Fibroblast of mammary gland (primary cell): Measurements from ENCODE around the gene TMTC1.

Experiments used
- DNase-seq: peaks from one replicate; pipeline ENCODE4 v3.0.0-alpha.2; 2010; ENCODE audit warnings: low read depth
- H3K4me3 ChIP-seq: 2 replicates; pipeline ENCODE4 v1.5.1; 2011; ENCODE audit warnings: low read depth, mild to moderate bottlenecking, low read length, moderate library complexity; ENCODE audit not compliant: control insufficient read depth
- TF ChIP-seq, protein P1 (sequence below): conservative IDR thresholded peaks from 2 replicates; pipeline ENCODE4 v1.5.1; 2011; ENCODE audit warnings: low read depth, low read length, inconsistent platforms; ENCODE audit not compliant: control insufficient read depth, insufficient read depth

The TMTC1 gene

DNA sequence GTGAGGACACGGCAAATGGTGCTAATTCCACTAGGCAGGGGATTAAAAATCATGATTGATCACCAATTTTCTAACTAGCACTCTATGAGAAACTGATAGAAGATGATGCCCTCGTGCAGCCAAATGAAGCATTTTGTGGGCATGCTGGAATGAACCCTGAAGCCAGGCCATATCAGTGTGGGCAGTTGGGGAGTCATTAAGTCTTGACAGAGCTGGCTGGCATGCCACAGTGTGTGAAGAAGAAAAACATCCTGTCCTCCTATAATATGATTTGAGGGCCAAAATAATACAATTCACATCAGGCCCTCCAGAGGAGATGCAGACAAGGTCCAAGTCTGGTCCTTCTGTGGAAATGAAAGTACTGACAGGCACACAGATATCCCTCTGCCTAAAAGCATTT, 107.1 kb downstream of the TMTC1 start:
- DNase-seq, result no peak
- TF ChIP-seq, protein P1, sequence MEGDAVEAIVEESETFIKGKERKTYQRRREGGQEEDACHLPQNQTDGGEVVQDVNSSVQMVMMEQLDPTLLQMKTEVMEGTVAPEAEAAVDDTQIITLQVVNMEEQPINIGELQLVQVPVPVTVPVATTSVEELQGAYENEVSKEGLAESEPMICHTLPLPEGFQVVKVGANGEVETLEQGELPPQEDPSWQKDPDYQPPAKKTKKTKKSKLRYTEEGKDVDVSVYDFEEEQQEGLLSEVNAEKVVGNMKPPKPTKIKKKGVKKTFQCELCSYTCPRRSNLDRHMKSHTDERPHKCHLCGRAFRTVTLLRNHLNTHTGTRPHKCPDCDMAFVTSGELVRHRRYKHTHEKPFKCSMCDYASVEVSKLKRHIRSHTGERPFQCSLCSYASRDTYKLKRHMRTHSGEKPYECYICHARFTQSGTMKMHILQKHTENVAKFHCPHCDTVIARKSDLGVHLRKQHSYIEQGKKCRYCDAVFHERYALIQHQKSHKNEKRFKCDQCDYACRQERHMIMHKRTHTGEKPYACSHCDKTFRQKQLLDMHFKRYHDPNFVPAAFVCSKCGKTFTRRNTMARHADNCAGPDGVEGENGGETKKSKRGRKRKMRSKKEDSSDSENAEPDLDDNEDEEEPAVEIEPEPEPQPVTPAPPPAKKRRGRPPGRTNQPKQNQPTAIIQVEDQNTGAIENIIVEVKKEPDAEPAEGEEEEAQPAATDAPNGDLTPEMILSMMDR, result no peak
- no peak overlapping the region for H3K4me3 ChIP-seq

DNA sequence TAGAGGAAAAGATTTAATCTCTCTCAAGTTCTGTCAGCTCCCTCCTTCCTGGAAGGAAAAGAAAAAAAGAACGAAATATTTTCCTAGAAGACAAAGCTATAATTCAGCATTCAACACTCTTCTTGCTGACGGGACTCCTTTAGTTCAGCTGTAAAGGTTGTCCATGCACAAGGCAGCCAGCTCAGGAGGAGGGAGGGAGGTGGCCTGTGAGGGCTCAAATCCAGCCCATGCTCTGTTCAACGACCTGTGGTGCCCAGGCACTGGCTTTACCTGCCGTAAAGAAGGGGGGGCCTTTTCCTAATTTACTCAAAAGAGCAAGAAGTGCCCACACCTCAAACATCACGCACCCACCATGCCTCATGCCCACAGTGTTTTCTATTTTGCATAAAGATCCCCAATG, 109.3 kb downstream of the TMTC1 start:
- DNase-seq, result no peak
- H3K4me3 ChIP-seq, result no peak overlapping the region
- TF ChIP-seq, protein P1, result no peak

DNA sequence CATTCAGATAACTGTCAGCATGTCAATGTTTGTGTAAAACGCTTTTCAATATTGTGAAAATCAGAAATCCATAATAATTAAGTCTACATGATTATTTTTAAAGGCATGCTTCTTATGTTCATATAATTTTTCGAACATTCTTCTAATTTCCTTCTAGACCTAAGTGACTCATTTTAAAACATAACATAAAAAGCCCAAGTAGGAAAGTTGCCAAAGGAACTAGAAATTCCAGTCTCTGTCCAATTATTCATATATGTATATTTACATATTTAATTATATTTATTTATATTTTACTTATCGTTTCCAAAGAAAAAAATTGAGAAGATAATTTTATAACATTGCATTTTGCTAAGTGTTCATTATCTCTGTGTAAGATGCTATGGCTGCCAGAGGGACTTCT, 110.4 kb downstream of the TMTC1 start:
- peak; percentile 44 for DNase-seq

DNA sequence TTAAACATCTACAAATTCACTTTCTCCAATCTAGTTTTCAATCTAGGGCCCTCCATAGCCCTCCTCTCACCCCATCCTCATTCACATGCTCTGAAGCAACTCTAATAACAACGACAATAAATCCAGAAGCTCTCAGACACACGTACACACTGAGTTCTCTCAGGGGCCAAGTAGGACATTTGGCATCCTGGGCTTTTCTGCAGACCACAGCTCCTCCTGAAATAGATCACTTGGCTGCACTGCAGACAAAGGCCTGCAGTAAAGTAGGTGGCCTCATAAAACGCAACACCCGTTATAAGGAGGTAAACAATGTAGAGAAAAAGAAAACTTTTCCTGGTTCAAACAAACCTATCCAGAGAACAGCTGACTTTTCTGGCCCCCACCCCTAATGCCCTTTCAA, 111.2 kb downstream of the TMTC1 start:
- no peak for DNase-seq
- TF ChIP-seq, protein P1, result no peak
- H3K4me3 ChIP-seq, result no peak overlapping the region

More for the DNA sequence above, 110.4 kb downstream of the TMTC1 start:
- TF ChIP-seq, protein P1, result no peak
- H3K4me3 ChIP-seq, result no peak overlapping the region

DNA sequence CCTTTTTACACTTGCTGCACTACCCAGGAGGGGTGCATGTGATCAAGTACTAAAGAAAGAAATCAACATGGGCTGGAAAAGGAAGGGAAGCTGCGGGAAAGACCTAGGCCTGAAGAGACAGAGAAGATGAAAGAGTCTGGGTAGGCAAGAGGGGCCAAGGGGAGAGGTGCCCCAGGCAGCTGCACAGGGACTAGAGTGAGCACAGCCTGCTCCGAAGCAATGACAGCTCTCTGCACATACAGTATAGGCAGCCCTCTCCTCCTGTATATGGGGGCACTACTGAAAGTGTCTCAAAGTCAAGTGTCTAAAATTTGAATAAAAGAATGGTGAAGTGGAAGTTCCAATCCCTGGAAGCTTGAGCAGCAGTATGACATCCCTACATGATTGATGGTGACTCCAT, 112.0 kb downstream of the TMTC1 start:
- no peak for DNase-seq
- no peak overlapping the region for H3K4me3 ChIP-seq
- TF ChIP-seq, protein P1, result no peak

DNA sequence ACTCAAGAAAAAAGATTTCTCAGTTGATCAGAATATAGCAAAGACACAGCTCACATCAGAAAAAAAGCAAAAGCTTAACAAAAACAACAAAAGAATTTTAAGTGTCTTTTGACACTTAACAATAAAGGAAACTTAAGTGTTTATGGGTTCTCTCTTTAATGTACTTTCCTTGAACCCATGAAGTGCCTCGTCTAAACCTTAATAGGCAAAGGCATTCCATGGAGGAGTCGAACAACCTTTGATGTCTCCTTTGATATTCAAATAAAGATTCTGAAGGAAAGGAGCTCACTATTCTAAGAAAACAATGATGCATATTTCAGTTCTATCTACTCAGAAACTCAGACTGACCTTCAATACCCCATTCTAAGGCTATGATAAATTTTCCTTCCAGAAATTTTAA, 116.7 kb downstream of the TMTC1 start:
- DNase-seq, result no peak
- H3K4me3 ChIP-seq, result no peak overlapping the region
- TF ChIP-seq, protein P1, result no peak

DNA sequence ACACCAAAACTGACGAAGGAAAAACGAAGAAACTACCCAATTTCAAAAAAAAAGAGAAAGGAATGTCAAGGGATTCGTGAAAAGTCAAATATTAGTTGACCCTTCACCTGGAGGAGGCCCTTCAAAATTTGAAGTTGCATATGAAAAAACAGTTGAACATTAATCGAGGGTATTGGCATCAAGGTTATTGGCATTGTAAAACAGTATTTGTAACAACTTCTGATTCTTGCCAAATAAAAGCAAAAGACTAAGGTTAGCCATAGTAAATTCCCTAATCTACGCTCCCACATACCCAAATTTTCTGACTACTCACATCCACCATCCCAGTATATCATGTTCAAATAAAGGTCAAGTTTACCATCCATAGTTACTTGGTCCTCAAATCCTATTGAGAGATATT, 118.6 kb downstream of the TMTC1 start:
- TF ChIP-seq, protein P1, result no peak
- H3K4me3 ChIP-seq, result no peak overlapping the region
- no peak for DNase-seq
